GM20000 (cell line): ENCODE data around the gene HSPG2.

Experiments used
- DNase-seq: peaks from one replicate; pipeline ENCODE4 v3.0.0; 2012; ENCODE audit warnings: low spot score
- CTCF ChIP-seq: IDR thresholded peaks from 2 replicates; pipeline ENCODE4 v1.5.1; 2012; ENCODE audit warnings: mild to moderate bottlenecking, control low read depth; ENCODE audit errors: extremely low read depth, missing control alignments

HSPG2 gene

GRCh38 chr1:21966247-21967000 is 29.3 kb upstream of the HSPG2 start:
- no peak for DNase-seq
- TF ChIP-seq CTCF: no peak

- peak; percentile 81 for TF ChIP-seq CTCF
- peak; percentile 80 for DNase-seq
Measured at GRCh38 chr1:21963477-21964217, 26.5 kb upstream of the HSPG2 start.

- TF ChIP-seq CTCF: no peak
- no peak for DNase-seq
Measured at GRCh38 chr1:21961799-21962198, 24.7 kb upstream of the HSPG2 start.

DNA sequence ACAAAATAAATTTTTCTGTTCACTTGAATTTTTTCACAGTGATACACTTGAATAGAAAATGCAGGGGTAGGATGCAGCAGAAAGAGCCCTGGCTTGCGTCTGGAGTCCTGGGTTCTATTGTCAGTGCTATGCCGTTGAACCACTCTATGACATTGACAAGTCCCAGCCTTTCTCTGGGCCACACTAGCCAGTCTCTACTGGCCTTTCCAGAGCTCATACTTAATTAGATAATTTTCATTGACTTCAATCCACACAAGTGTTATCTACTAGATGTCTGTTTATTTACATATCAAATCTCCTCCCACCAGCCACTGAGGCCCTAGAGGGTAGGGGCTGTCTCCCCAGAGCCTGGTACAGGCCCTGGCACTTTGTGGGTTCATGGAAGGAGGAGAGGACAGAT is 24.2 kb upstream of the HSPG2 start:
- TF ChIP-seq CTCF: no peak
- DNase-seq: no peak

- TF ChIP-seq CTCF: no peak
- no peak for DNase-seq
Measured at GRCh38 chr1:21956720-21957552, 19.8 kb upstream of the HSPG2 start.

GRCh38 chr1:21955501-21956281 is 18.6 kb upstream of the HSPG2 start:
- no peak for DNase-seq
- no peak for TF ChIP-seq CTCF
